Activated T-helper 17 cell treated with anti-CD3 and anti-CD28 coated beads, Interleukin-2, amount 50 U/mL, for 72 hours (primary cell): Measurements from ENCODE around the gene STRN3. TPM values are rescaled to one million over a fixed set of nuclear protein-coding genes. Genes with fewer than 3 reads are reported as not detected.

Experiments used
- ATAC-seq: fragments of 150-1000 bp; cut with Tn5 transposase; replicated peaks from 2 replicates; pipeline ENCODE4 v1.10.0; 2021; ENCODE audit warnings: mild to moderate bottlenecking, moderate library complexity
- H3K27ac Mint-ChIP-seq: one replicate; pipeline ENCODE4 v1.8.0; 2022; ENCODE audit warnings: mixed read lengths
- H3K27me3 Mint-ChIP-seq: one replicate; pipeline ENCODE4 v1.8.0; 2022; ENCODE audit warnings: mixed read lengths
- H3K36me3 Mint-ChIP-seq: one replicate; pipeline ENCODE4 v1.8.0; 2022; ENCODE audit warnings: low read depth, mild to moderate bottlenecking, mixed read lengths
- H3K4me1 Mint-ChIP-seq: one replicate; pipeline ENCODE4 v1.8.0; 2022; ENCODE audit warnings: mixed read lengths
- H3K4me3 Mint-ChIP-seq: one replicate; pipeline ENCODE4 v1.8.0; 2022; ENCODE audit warnings: mild to moderate bottlenecking, mixed read lengths
- H3K9me3 Mint-ChIP-seq: one replicate; pipeline ENCODE4 v1.8.0; 2022; ENCODE audit warnings: mixed read lengths
- total RNA-seq, 2 donors: library from RNA; stranded (reverse); gene quantifications; one replicate each; pipeline ENCODE4 v1.2.3, GENCODE V29; 2022

The STRN3 gene
- total RNA-seq, 2 donors from 2014 or later: 18.6 to 31.1 TPM

DNA sequence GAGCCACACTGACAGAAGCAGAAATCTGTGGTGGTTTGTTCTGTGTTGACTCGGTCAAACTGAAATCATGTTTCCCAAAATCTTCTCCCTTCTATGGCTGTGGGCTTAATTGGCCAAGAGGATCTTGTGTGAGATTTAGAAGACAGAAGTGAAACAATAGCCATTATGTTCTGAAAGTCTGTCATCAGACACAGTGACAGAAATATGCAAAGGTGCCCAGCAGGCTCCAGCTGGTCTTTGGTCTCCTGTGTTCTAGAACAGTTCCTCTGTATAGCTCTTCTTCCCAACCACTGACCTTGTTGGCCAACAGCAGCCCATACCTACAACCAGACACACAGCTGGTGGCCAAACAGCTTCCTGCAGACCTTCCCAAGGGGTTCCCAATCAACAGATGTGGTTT, 176.8 kb downstream of the STRN3 start:
- Mint-ChIP-seq H3K4me1 (no peaks in the 10 kb centered on the region), H3K27ac (no peak overlapping the region), H3K27me3 (peaks cover 13% of the 10 kb centered on the region), H3K36me3 (no peaks in the 10 kb centered on the region), H3K9me3 (no peaks in the 10 kb centered on the region), H3K4me3 (no peak overlapping the region)
- no peak for ATAC-seq

DNA sequence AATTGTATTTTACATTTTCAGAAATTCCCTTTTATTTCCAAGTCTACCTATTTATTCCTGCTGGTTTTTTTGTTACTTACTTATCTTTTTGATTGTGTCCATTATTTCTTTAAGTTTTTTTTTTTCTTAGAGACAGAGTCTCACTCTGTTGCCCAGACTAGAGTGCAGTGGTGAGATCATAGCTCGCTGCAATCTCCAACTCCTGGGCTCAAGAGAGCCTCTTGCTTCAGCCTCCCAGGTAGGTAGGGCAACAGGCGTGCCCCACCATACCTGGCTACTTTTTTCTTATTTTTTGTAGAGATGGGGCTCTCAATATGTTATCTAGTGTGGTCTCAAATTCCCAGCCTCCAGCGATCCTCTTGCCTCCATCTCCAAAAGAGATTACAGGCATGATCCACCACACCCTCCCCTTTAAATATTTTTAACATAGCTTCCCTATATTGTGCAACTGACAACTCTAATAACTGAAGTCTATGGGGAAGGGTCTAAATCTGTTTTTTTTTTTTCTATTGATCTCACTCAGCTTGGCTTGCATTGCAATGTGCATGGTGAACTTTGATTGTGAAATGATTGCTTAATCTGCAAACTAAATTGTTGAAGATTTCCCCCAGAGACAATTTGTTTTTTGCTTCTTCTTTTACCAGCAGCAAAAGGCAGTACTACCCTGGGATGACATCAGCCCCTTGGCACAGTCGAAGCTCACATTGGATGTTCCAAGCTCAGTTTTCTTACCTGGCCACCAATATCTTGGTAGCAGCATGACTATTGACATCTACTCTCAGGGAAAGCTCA, 177.5 kb downstream of the STRN3 start:
- no peaks in the 10 kb centered on the region for H3K36me3 Mint-ChIP-seq

More for the DNA sequence above, 177.5 kb downstream of the STRN3 start:
- Mint-ChIP-seq H3K4me3 (no peak overlapping the region), H3K9me3 (no peaks in the 10 kb centered on the region), H3K27ac (no peak overlapping the region), H3K27me3 (peaks cover 15% of the 10 kb centered on the region), H3K4me1 (no peaks in the 10 kb centered on the region)
- no peak for ATAC-seq

Other genes starting within 250 kb of the STRN3 start
- gene COCH, start 151.8 kb downstream of the STRN3 start, total RNA-seq: under 1 TPM; 0.58 to 0.71 TPM
- gene AP4S1, start 730 bp downstream of the STRN3 start, total RNA-seq: 1 to 10 TPM; 4.3 to 5.9 TPM
- 10 to 100 TPM; 88.3 to 92.8 TPM for gene HECTD1, start 181.4 kb upstream of the STRN3 start, total RNA-seq